Measurements from ENCODE around the gene HSBP1L1. TPM values are rescaled to one million over a fixed set of nuclear protein-coding genes. Genes with fewer than 3 reads are reported as not detected.

Gene HSBP1L1
- total and polyA plus RNA-seq, 2 of the 13 experiments (the other 11 are each of a cell fraction or from before 2014, with no cell fraction given), result 22.6 to 45.1 TPM

DNA sequence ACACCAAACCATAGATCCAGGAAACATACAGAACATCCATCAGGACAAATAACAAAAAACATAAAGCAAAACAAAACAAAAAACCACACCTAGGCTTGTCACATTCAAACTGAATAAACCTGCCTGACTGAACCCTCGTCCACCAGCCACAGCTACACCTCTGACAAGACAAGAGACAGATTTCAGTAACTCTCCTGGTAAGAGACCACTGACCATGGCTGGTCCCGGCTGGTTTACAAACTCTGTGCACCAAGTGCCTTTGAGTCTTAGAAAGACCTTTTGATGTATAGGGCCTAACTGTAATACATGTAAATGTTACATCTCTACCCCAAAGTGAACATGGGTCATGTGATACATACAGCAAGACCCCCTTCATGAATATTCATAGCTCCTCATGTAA, 8.2 kb upstream of the HSBP1L1 start:
- Histone ChIP-seq H4K20me1 (ENCODE audit: insufficient read depth, low read length) (no peaks in the 10 kb centered on the region), H3K4me1 (ENCODE audit: insufficient read depth, low read length) (peaks cover 39% of the 10 kb centered on the region), H3K27ac (ENCODE audit: extremely low read length, insufficient read depth, low read length) (no peak overlapping the region), H3K27me3 (ENCODE audit: control insufficient read depth in 1 of 2, insufficient read depth in 2 of 2, low read length in 2 of 2) (no peaks in the 10 kb centered on the region), H3K36me3 (replicated peaks in 1 of 2; ENCODE audit: control insufficient read depth in 1 of 2, insufficient read depth in 2 of 2, low read length in 2 of 2) (no peaks in the 10 kb centered on the region), H3K9ac (ENCODE audit: insufficient read depth, low read depth, low read length) (no peak overlapping the region), H3K9me3 (ENCODE audit: low read length) (no peaks in the 10 kb centered on the region), H2AFZ (ENCODE audit: low read length) (no peak overlapping the region), H3K4me2 (ENCODE audit: low read depth, low read length) (no peak overlapping the region), H3K4me3 (replicated peaks in 1 of 3; ENCODE audit: insufficient read depth in 1 of 3, low read depth in 2 of 3, low read length in 3 of 3) (no peak overlapping the region), H3K79me2 (ENCODE audit: insufficient read depth, low read length) (no peaks in the 10 kb centered on the region)
- CTCF ChIA-PET (ENCODE audit: low intra/inter-chr PET ratio, low total read pairs), result no interaction called here
- in situ Hi-C loops (cut with HindIII; ENCODE audit: extremely low pct_ligation_motif_present, low pct_unique_long_range_greater_than_20kb), result no loop called here
- TF ChIP-seq CEBPG (CRISPR knock-in tag; IDR thresholded peaks at IDR 0.05) (no peak), TAF1 (CRISPR knock-in tag; IDR thresholded peaks at IDR 0.05) (no peak), HIVEP1 (CRISPR knock-in tag; IDR thresholded peaks at IDR 0.05) (no peak), POLR2AphosphoS5 (IDR thresholded peaks at IDR 0.05; ENCODE audit: low read depth, low read length) (no peak), ZNF816 (CRISPR knock-in tag; IDR thresholded peaks at IDR 0.05; ENCODE audit: borderline replicate concordance) (no peak), MBD4 (IDR thresholded peaks at IDR 0.05; ENCODE audit: borderline replicate concordance, low read length) (no peak), HNF4G (IDR thresholded peaks at IDR 0.05; ENCODE audit: borderline replicate concordance, low read depth, low read length) (no peak), HNF4G (CRISPR knock-in tag; IDR thresholded peaks at IDR 0.05; ENCODE audit: borderline replicate concordance, low read depth) (no peak), FOXC1 (CRISPR knock-in tag; IDR thresholded peaks at IDR 0.05; ENCODE audit: borderline replicate concordance) (no peak), KAT8 (CRISPR knock-in tag; IDR thresholded peaks at IDR 0.05) (no peak), ZNF674 (CRISPR knock-in tag; IDR thresholded peaks at IDR 0.05; ENCODE audit: low read depth) (no peak)
- TF ChIP-seq, protein P1, sequence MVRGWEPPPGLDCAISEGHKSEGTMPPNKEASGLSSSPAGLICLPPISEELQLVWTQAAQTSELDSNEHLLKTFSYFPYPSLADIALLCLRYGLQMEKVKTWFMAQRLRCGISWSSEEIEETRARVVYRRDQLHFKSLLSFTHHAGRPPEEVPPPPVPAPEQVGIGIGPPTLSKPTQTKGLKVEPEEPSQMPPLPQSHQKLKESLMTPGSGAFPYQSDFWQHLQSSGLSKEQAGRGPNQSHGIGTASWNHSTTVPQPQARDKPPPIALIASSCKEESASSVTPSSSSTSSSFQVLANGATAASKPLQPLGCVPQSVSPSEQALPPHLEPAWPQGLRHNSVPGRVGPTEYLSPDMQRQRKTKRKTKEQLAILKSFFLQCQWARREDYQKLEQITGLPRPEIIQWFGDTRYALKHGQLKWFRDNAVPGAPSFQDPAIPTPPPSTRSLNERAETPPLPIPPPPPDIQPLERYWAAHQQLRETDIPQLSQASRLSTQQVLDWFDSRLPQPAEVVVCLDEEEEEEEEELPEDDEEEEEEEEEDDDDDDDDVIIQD (CRISPR knock-in tag; IDR thresholded peaks at IDR 0.05; ENCODE audit: low read depth), result no peak
- TF ChIP-seq, protein P2, sequence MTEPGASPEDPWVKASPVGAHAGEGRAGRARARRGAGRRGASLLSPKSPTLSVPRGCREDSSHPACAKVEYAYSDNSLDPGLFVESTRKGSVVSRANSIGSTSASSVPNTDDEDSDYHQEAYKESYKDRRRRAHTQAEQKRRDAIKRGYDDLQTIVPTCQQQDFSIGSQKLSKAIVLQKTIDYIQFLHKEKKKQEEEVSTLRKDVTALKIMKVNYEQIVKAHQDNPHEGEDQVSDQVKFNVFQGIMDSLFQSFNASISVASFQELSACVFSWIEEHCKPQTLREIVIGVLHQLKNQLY (CRISPR knock-in tag; IDR thresholded peaks at IDR 0.05), result no peak
- TF ChIP-seq, protein P3, sequence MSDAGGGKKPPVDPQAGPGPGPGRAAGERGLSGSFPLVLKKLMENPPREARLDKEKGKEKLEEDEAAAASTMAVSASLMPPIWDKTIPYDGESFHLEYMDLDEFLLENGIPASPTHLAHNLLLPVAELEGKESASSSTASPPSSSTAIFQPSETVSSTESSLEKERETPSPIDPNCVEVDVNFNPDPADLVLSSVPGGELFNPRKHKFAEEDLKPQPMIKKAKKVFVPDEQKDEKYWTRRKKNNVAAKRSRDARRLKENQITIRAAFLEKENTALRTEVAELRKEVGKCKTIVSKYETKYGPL (CRISPR knock-in tag; IDR thresholded peaks at IDR 0.05), result no peak
- TF ChIP-seq, protein P4, sequence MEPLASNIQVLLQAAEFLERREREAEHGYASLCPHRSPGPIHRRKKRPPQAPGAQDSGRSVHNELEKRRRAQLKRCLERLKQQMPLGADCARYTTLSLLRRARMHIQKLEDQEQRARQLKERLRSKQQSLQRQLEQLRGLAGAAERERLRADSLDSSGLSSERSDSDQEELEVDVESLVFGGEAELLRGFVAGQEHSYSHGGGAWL (CRISPR knock-in tag; IDR thresholded peaks at IDR 0.05), result no peak
- FAIRE-seq, result no peak
- ATAC-seq, result no peak
- intact Hi-C loops (cut with micrococcal nuclease; ENCODE audit: unreplicated experiment), result no loop called here
- BruUV-seq (replicated peaks), result no TSS peak
- DNase-seq (ENCODE audit: low spot score), result no peak
- POLR2A ChIA-PET, result no interaction called here
- WGBS (ENCODE audit: low lambda C conversion rate), result 92% methylated on average over 1 of the region's 2 CpGs

Data from HepG2 (cell line).